Measurements from ENCODE around the gene VGLL3.

VGLL3 gene

DNA sequence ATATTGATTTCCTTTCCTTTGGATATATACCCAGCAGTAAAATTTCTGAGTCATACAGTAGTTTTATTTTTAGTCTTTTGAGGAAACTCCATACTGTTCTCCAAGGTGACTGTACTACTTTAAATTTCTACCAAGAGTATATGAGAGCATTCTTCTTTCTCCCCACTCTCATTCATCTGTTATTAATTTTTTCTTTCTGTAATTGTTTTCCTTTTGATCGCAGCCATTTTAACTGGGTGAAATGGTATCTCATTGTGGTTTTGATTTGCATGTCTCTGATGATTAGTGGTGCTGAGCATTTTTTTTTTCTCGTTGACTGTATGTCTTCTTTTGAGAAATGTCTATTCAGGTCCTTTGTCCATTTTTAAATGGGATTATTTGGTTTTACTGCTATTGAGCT, 18.3 kb upstream of the VGLL3 start:
- H3K4me3 ChIP-seq (ENCODE audit: low read depth, low read length) = no peak overlapping the region
- TF ChIP-seq, protein P1, sequence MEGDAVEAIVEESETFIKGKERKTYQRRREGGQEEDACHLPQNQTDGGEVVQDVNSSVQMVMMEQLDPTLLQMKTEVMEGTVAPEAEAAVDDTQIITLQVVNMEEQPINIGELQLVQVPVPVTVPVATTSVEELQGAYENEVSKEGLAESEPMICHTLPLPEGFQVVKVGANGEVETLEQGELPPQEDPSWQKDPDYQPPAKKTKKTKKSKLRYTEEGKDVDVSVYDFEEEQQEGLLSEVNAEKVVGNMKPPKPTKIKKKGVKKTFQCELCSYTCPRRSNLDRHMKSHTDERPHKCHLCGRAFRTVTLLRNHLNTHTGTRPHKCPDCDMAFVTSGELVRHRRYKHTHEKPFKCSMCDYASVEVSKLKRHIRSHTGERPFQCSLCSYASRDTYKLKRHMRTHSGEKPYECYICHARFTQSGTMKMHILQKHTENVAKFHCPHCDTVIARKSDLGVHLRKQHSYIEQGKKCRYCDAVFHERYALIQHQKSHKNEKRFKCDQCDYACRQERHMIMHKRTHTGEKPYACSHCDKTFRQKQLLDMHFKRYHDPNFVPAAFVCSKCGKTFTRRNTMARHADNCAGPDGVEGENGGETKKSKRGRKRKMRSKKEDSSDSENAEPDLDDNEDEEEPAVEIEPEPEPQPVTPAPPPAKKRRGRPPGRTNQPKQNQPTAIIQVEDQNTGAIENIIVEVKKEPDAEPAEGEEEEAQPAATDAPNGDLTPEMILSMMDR (IDR thresholded peaks at IDR 0.05; ENCODE audit: low read depth, low read length, missing control alignments) = no peak
- in situ Hi-C loops (cut with HindIII; ENCODE audit: low sequenced_read_pairs) = no loop called here
- no peak for DNase-seq (ENCODE audit: low read depth)

DNA sequence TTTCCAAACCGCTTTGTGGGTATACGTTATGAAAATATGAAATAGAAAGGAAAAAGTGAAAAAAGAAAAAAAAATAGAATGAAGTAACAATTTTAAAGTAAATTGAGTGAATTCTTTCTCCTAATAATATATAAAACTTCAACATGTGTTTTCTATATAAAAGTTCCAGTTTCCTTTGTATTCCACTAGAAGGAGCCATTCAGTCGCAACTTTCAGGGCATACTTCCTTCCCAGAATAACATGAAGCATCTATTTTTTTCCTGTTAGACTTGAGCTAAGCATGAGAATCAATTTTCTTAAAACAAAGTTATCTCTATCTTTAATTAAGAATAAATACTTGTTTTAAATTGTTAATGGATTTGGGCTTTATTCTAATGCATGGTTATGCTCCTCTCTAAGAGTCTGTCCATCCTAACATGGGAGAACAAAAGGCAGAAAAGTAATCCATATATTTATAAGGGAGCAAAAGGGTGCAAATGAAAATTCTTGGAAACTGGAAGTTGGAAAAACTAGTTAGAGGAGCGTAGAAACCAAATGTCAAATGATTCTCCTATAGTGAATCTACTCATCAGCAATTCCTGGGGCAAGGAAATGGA, 16.0 kb upstream of the VGLL3 start:
- in situ Hi-C loops (cut with HindIII; ENCODE audit: low sequenced_read_pairs) = no loop called here
- TF ChIP-seq, protein P1 (IDR thresholded peaks at IDR 0.05; ENCODE audit: low read depth, low read length, missing control alignments) = peak; percentile 59
- H3K4me3 ChIP-seq (ENCODE audit: low read depth, low read length) = no peak overlapping the region
- DNase-seq (ENCODE audit: low read depth) = no peak

DNA sequence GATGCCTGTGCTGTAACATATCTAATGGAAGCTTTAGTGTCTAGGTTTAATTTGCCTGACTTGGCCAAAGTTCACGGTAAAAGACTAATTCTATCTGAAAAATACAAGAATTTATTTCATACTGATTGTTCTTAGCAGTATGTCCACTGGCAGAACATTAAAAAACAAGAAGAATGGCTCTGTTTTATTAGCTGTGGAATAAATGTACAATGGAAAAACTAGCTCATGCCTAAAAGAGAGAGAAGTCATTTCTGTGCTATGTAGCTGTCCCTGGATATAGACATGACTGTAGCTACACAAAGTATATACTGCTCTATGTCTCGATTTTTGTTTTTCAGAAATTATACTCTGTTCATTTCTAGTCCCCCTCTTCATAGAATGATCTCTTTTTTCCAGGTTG, 13.9 kb upstream of the VGLL3 start:
- no peak for DNase-seq (ENCODE audit: low read depth)
- in situ Hi-C loops (cut with HindIII; ENCODE audit: low sequenced_read_pairs) = no loop called here
- TF ChIP-seq, protein P1 (IDR thresholded peaks at IDR 0.05; ENCODE audit: low read depth, low read length, missing control alignments) = no peak
- H3K4me3 ChIP-seq (ENCODE audit: low read depth, low read length) = no peak overlapping the region

DNA sequence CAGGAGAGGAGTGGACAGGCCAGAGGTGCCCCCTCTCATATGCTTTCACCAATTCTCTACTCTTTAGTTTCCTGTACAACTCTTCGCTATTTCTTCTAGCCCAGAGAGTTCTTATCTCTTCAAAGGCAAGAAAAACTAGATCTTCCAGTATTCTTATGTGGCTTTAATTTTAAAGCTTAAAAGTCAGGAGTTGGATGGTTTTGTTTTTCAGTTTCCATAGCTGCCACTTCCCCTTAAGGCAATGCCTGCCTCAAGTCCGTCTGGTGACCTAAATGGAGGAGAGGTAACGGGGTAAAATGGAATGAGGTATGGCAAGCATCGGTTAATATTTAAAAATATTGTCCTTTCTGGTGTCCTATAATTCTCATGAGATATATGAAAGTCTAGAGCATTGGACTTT, 11.4 kb upstream of the VGLL3 start:
- no peak overlapping the region for H3K4me3 ChIP-seq (ENCODE audit: low read depth, low read length)
- DNase-seq (ENCODE audit: low read depth) = no peak
- TF ChIP-seq, protein P1 (IDR thresholded peaks at IDR 0.05; ENCODE audit: low read depth, low read length, missing control alignments) = no peak
- in situ Hi-C loops (cut with HindIII; ENCODE audit: low sequenced_read_pairs) = no loop called here

DNA sequence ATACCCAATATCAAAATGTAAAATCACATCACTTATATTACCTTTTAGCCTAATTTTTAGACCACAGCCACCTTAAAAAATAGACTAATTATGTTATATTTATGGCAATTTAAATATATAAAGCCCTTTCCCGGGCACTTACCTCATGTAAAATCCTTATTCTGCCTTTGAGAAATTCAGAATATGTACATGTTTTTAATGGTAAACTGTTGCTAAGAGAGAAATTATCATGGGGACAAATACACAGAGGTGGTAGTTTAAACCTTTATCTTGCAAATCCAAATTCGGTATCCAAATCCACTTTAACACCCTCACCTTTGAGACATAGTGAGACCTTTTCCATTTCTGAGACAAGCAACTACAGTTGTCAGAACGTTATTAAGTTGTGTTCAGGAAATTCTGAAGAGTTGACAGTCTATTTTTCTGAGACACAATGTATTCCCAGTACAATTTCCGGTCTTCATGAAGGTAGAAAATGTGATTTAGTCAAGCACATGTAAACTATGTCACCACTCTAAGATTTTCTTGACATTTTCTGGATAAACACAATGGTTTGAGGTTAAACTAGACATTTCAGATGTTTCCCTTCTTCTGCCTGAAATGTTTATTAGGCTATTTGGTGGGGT, 10.6 kb upstream of the VGLL3 start:
- in situ Hi-C loops (cut with HindIII; ENCODE audit: low sequenced_read_pairs) = no loop called here
- no peak for DNase-seq (ENCODE audit: low read depth)
- no peak overlapping the region for H3K4me3 ChIP-seq (ENCODE audit: low read depth, low read length)
- TF ChIP-seq, protein P1 (IDR thresholded peaks at IDR 0.05; ENCODE audit: low read depth, low read length, missing control alignments) = no peak

DNA sequence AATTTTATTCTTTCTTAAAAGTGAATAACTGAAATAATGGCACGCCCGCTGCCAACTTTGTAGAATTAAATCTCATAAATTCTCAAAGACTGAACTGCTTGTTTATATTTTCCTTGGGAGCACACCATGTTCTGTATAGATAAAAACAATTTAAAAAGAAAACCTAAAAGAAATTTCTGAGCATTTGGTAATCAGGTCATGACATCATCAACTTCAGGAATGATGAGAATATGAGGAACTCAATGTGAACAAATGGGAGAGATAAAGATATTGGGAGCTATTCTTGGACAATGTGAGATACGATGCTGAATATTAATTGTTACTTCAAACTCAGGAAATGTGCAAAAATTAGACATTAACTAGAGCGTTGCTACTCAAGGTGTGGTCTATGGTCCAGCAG, 10.0 kb upstream of the VGLL3 start:
- H3K4me3 ChIP-seq (ENCODE audit: low read depth, low read length) = no peak overlapping the region
- TF ChIP-seq, protein P1 (IDR thresholded peaks at IDR 0.05; ENCODE audit: low read depth, low read length, missing control alignments) = no peak
- no peak for DNase-seq (ENCODE audit: low read depth)
- in situ Hi-C loops (cut with HindIII; ENCODE audit: low sequenced_read_pairs) = no loop called here
